Measurements from ENCODE around the gene OLA1. TPM values are rescaled to one million over a fixed set of nuclear protein-coding genes. Genes with fewer than 3 reads are reported as not detected.

OLA1 gene
- total RNA-seq, 1 donor from 2014 or later: 79.4 TPM

DNA sequence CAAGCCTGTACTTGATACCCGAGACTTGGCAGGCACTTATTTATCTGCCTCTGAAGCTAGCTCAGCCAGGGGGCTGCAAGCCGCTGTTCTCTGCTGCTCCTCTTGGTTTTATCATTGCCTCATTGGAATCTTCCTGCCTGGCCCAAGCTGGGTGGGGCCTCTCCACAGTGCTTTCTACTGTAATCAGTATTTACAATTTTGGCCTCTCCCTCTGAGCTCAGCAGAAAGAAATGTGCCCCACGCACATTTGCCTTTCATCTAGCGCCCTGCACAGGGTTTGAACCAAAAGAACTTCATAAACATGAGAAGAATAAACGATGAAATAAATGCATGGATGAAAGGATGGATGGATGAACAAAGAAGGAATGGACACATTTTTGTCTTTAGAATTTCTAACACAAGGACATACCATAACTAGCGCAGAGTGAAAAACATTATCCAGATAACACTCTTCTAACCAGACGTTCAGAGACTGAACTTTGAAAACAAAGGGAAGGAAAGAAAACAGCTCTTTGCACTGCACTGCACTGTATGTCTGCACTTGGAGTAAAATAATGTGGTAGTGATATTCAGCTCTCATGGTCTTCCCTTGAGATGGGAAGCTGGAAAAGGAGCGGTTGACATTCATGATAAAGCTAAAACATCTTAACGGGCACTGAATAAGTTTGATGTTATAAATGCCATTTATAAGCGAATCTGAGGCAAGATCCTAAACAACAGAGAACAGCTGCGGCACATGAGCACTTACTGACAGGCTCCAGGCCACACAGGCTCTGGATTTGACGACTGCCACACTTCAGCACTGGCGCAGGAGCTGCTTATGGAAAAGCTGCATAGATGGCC is 196.4 kb downstream of the OLA1 start:
- H3K27ac Mint-ChIP-seq (ENCODE audit: unreplicated experiment): no peak overlapping the region
- H3K4me3 Mint-ChIP-seq (ENCODE audit: unreplicated experiment): no peak overlapping the region
- TF ChIP-seq, protein P1, sequence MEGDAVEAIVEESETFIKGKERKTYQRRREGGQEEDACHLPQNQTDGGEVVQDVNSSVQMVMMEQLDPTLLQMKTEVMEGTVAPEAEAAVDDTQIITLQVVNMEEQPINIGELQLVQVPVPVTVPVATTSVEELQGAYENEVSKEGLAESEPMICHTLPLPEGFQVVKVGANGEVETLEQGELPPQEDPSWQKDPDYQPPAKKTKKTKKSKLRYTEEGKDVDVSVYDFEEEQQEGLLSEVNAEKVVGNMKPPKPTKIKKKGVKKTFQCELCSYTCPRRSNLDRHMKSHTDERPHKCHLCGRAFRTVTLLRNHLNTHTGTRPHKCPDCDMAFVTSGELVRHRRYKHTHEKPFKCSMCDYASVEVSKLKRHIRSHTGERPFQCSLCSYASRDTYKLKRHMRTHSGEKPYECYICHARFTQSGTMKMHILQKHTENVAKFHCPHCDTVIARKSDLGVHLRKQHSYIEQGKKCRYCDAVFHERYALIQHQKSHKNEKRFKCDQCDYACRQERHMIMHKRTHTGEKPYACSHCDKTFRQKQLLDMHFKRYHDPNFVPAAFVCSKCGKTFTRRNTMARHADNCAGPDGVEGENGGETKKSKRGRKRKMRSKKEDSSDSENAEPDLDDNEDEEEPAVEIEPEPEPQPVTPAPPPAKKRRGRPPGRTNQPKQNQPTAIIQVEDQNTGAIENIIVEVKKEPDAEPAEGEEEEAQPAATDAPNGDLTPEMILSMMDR (IDR thresholded peaks at IDR 0.05): no peak
- H3K4me1 Mint-ChIP-seq (ENCODE audit: unreplicated experiment): peaks cover 10% of the 10 kb centered on the region
- DNase-seq (ENCODE audit: extremely low spot score, unreplicated experiment): no peak
- no peaks in the 10 kb centered on the region for H3K36me3 Mint-ChIP-seq (ENCODE audit: unreplicated experiment)
- peaks cover 4% of the 10 kb centered on the region for H3K9me3 Mint-ChIP-seq (ENCODE audit: unreplicated experiment)
- H3K27me3 Mint-ChIP-seq (ENCODE audit: unreplicated experiment): no peaks in the 10 kb centered on the region

DNA sequence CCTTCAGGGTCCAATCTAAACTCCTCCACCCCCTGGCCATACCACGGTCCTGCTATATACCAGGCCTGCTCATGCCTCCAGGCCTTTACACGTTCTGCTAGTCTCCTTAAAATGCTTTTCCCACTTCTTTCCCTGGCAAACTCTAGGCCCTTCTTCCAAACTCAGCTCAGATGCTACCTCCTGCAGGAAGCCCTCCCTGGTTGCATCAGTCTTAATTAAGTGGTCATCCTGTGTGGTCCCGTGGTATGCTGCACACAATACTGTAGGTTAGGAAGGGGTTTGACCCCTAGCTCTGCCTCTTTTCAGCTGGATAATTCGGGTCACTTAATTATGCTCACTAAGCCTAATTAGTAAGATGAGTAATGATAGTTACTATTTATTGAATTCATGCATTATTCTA is 197.3 kb downstream of the OLA1 start:
- H3K4me1 Mint-ChIP-seq (ENCODE audit: unreplicated experiment): peaks cover 10% of the 10 kb centered on the region
- TF ChIP-seq, protein P1 (IDR thresholded peaks at IDR 0.05): no peak
- H3K27me3 Mint-ChIP-seq (ENCODE audit: unreplicated experiment): no peaks in the 10 kb centered on the region
- H3K4me3 Mint-ChIP-seq (ENCODE audit: unreplicated experiment): no peak overlapping the region
- H3K27ac Mint-ChIP-seq (ENCODE audit: unreplicated experiment): peak overlapping the region; percentile 11
- H3K36me3 Mint-ChIP-seq (ENCODE audit: unreplicated experiment): no peaks in the 10 kb centered on the region
- peaks cover 4% of the 10 kb centered on the region for H3K9me3 Mint-ChIP-seq (ENCODE audit: unreplicated experiment)
- DNase-seq (ENCODE audit: extremely low spot score, unreplicated experiment): no peak

DNA sequence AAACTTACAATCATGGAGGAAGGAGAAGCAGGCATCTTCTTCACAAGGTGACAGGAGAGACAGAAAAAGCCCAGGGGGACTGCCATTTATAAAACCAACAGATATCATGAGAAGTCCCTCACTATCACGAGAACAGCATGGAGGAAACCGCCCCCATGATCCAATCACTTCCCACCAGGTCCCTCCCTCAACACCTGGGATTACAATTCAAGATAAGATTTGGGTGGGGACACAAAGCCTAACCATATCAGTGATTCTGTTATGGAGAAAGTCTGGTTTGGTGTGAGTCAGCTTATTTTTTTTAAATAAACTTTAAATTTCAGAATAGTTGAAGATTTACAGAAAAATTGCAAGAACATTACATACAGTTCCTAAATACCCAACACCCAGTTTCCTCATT is 198.4 kb downstream of the OLA1 start:
- TF ChIP-seq, protein P1 (IDR thresholded peaks at IDR 0.05): no peak
- DNase-seq (ENCODE audit: extremely low spot score, unreplicated experiment): no peak
- Mint-ChIP-seq H3K36me3 (ENCODE audit: unreplicated experiment) (no peaks in the 10 kb centered on the region), H3K4me3 (ENCODE audit: unreplicated experiment) (no peak overlapping the region), H3K27me3 (ENCODE audit: unreplicated experiment) (no peaks in the 10 kb centered on the region), H3K9me3 (ENCODE audit: unreplicated experiment) (no peaks in the 10 kb centered on the region), H3K27ac (ENCODE audit: unreplicated experiment) (no peak overlapping the region), H3K4me1 (ENCODE audit: unreplicated experiment) (peaks cover 10% of the 10 kb centered on the region)

DNA sequence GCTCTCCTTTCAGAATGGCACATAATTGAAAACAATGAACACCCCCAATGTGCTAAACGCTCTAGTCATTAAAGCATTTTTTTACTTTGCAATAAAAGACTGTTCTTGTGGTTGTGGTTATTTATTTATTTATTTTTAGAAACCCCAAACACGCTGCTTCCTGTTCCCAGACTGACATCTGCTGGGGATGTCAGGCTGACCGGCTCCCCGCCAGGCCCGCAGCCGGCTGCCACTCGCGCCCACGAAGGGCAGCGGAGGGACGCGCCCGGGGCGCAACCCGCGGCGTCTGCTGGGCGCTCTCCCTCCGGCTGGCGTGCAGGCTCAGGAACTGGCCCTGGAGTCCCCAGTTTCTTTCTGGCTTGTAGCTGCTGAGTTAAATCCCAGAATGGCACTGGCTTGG is 200.1 kb downstream of the OLA1 start:
- H3K36me3 Mint-ChIP-seq (ENCODE audit: unreplicated experiment): no peaks in the 10 kb centered on the region
- H3K27me3 Mint-ChIP-seq (ENCODE audit: unreplicated experiment): no peaks in the 10 kb centered on the region
- H3K4me1 Mint-ChIP-seq (ENCODE audit: unreplicated experiment): peaks cover 10% of the 10 kb centered on the region
- no peak overlapping the region for H3K27ac Mint-ChIP-seq (ENCODE audit: unreplicated experiment)
- H3K4me3 Mint-ChIP-seq (ENCODE audit: unreplicated experiment): no peak overlapping the region
- DNase-seq (ENCODE audit: extremely low spot score, unreplicated experiment): no peak
- TF ChIP-seq, protein P1 (IDR thresholded peaks at IDR 0.05): no peak
- H3K9me3 Mint-ChIP-seq (ENCODE audit: unreplicated experiment): no peaks in the 10 kb centered on the region

DNA sequence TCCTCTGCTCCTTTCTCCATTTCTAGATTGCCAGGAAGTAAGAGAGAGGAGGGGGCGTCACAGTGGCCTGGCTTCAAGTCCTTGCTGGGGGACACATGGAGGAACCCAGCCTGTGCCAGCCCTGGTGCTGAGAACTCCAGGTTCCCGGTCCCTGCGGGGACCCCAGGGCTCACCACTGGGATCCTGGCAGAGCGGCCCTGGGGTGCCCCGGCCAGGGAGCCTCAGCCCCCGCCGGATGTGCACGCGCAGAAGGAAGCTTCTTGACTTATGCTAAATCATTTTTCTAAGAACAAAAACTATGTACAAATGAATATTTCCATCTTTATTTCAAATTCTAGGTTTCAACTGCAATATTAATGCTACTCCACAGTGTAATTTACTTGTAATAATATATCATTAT is 200.6 kb downstream of the OLA1 start:
- Mint-ChIP-seq H3K4me3 (ENCODE audit: unreplicated experiment) (no peak overlapping the region), H3K4me1 (ENCODE audit: unreplicated experiment) (peaks cover 10% of the 10 kb centered on the region), H3K27me3 (ENCODE audit: unreplicated experiment) (no peaks in the 10 kb centered on the region), H3K27ac (ENCODE audit: unreplicated experiment) (no peak overlapping the region), H3K9me3 (ENCODE audit: unreplicated experiment) (no peaks in the 10 kb centered on the region), H3K36me3 (ENCODE audit: unreplicated experiment) (no peaks in the 10 kb centered on the region)
- TF ChIP-seq, protein P1 (IDR thresholded peaks at IDR 0.05): no peak
- DNase-seq (ENCODE audit: extremely low spot score, unreplicated experiment): no peak

Data from osteocyte (in vitro differentiated cells).